Lung (tissue), 12 donors: Measurements from ENCODE around the gene TMCC2. TPM values are rescaled to one million over a fixed set of nuclear protein-coding genes. Genes with fewer than 3 reads are reported as not detected.

Source experiments
- ATAC-seq: fragments of 200-7000 bp; cut with Tn5 transposase; one replicate; pipeline ENCODE4 v1.9.1; 2020; ENCODE audit warnings: moderate number of reproducible peaks; ENCODE audit not compliant: insufficient read depth, low FRiP score
- DNase-seq, 3 donors: peaks; one replicate each; pipeline ENCODE4 v3.0.0-alpha.2; 2013 to 2017
- H3K27ac ChIP-seq, 2 donors: one replicate each; pipeline ENCODE4 v1.5.1; 2013; ENCODE audit warnings: mild to moderate bottlenecking in 2 of 2, moderate library complexity in 2 of 2, control low read depth in 1 of 2, inconsistent platforms in 1 of 2, low read depth in 1 of 2, low read length in 1 of 2
- H3K27me3 ChIP-seq, 3 donors: one replicate each; pipeline ENCODE4 v1.5.1; 2013; ENCODE audit warnings: low read length in 2 of 3; ENCODE audit not compliant: control insufficient read depth in 3 of 3, insufficient read depth in 3 of 3
- H3K36me3 ChIP-seq, 4 donors: one replicate each; pipeline ENCODE4 v1.5.1; 2013; ENCODE audit warnings: low read length in 4 of 4, mild to moderate bottlenecking in 1 of 4, moderate library complexity in 1 of 4; ENCODE audit not compliant: control insufficient read depth in 4 of 4, insufficient read depth in 4 of 4
- H3K4me1 ChIP-seq, 5 donors: one replicate each; pipeline ENCODE4 v1.5.1; 2013; ENCODE audit warnings: low read length in 5 of 5, mild to moderate bottlenecking in 2 of 5, moderate library complexity in 1 of 5; ENCODE audit not compliant: control insufficient read depth in 5 of 5, insufficient read depth in 5 of 5
- H3K4me3 ChIP-seq: one replicate; pipeline ENCODE4 v1.5.1; 2013; ENCODE audit warnings: mild to moderate bottlenecking, control low read depth, moderate library complexity
- H3K9ac ChIP-seq, 2 donors: one replicate each; pipeline ENCODE4 v1.5.1; 2013; ENCODE audit warnings: low read length in 2 of 2, control low read depth in 1 of 2; ENCODE audit not compliant: insufficient read depth in 1 of 2
- H3K9me3 ChIP-seq, 4 donors: one replicate each; pipeline ENCODE4 v1.5.1; 2013; ENCODE audit warnings: low read length in 3 of 4, mild to moderate bottlenecking in 1 of 4, moderate library complexity in 1 of 4; ENCODE audit not compliant: control insufficient read depth in 4 of 4, insufficient read depth in 3 of 4
- CTCF ChIP-seq: IDR thresholded peaks from 2 replicates; pipeline ENCODE4 v1.5.1; 2012; ENCODE audit warnings: mild to moderate bottlenecking; ENCODE audit errors: control extremely low read depth, extremely low read depth
- WGBS, 2 donors: extraction: QIAGEN DNeasy Blood & Tissue Kit; methylation state at CpG; one replicate each; pipeline ENCODE4 v1.1.7; 2013; 5-methylcytosine and 5-hydroxymethylcytosine counted together
- polyA plus RNA-seq, 2 donors: library from polyadenylated mRNA; stranded (reverse); fragments of 200-250 nt; gene quantifications; one replicate each; pipeline ENCODE4 v1.2.1, GENCODE V29; 2013
- total RNA-seq, 2 donors: library from RNA; depleted of rRNA in 1 of 2; stranded (reverse); fragments of >200 nt in 1 of 2; gene quantifications; one replicate each; pipeline ENCODE4 v1.2.1, GENCODE V29; 2014 to 2021
- donor health status: control.
- donor health status: control.
- donor health status: Bipolar disorder and iron deficiency.
- donor health status: healthy.
- donor health status: DM: yes; HTN: yes; CAD: no.

TMCC2 gene
- total and polyA plus RNA-seq, 4 donors = 1.9 to 27.0 (median 2.4) TPM

- Histone ChIP-seq H3K4me3 (no peak overlapping the region), H3K4me1 (peaks cover 0 to 9% (median 0%) of the 10 kb centered on the region in 5 donors), H3K9ac (no peak overlapping the region), H3K36me3 (no peaks in the 10 kb centered on the region), H3K27ac (no peak overlapping the region), H3K9me3 (no peaks in the 10 kb centered on the region), H3K27me3 (no peaks in the 10 kb centered on the region)
- WGBS, 2 donors = 69 to 76% methylated on average over 9 of the region's 9 CpGs
- no peak for TF ChIP-seq CTCF
- ATAC-seq (no peak), DNase-seq (no peak)
Observed at GRCh38 chr1:205199090-205199930, 28.4 kb upstream of the TMCC2 start.

DNA sequence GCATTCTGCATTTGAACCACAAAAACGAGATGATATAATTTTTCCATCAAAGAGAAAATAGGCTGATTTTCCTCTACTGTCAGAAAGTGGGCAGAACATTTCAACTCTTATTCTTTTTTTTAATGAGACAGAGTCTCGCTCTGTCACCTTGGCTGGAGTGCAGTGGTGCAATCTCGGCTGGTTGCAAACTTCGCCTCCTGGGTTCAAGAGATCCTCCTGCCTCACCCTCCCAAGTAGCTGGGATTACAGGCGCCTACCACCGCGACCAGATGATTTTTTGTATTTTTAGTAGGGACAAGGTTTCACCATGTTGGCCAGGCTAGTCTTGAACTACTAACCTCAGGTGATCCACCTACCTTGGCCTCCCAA lies 27.8 kb upstream of the TMCC2 start:
- no peak for DNase-seq
- no peaks in the 10 kb centered on the region for H3K36me3 ChIP-seq
- no peak overlapping the region for H3K27ac ChIP-seq
- H3K27me3 ChIP-seq = no peaks in the 10 kb centered on the region
- H3K4me1 ChIP-seq = peaks cover 0 to 9% (median 0%) of the 10 kb centered on the region in 5 donors
- H3K9ac ChIP-seq = no peak overlapping the region
- 89% methylated on average over 7 of the region's 7 CpGs for WGBS, 2 donors
- no peak overlapping the region for H3K4me3 ChIP-seq
- no peak for ATAC-seq
- no peak for TF ChIP-seq CTCF
- H3K9me3 ChIP-seq = no peaks in the 10 kb centered on the region

DNA sequence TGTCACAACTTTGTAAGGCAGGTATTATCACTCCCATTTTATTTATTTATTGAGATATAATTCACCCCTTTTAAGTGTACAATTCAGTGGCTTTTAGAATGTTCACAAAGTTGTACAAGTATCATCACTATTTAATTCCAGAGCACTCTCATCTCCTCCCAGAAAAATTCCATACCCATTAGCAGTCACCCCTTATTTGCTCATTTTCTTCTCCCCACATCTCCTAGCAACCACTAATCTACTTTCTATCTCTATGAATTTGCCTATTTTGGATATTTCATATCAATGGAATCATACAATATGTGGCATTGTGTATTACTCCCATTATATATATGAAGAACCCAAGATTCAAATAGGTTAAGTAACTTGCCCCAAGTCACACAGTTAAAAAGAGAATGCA lies 23.2 kb upstream of the TMCC2 start:
- TF ChIP-seq CTCF = no peak
- no peak for ATAC-seq
- H3K4me3 ChIP-seq = no peak overlapping the region
- H3K27me3 ChIP-seq = no peaks in the 10 kb centered on the region
- H3K4me1 ChIP-seq = peaks cover 0 to 3% (median 0%) of the 10 kb centered on the region in 5 donors
- no peak for DNase-seq
- no peak overlapping the region for H3K27ac ChIP-seq
- no peak overlapping the region for H3K9ac ChIP-seq
- H3K36me3 ChIP-seq = no peaks in the 10 kb centered on the region
- no peaks in the 10 kb centered on the region for H3K9me3 ChIP-seq

DNA sequence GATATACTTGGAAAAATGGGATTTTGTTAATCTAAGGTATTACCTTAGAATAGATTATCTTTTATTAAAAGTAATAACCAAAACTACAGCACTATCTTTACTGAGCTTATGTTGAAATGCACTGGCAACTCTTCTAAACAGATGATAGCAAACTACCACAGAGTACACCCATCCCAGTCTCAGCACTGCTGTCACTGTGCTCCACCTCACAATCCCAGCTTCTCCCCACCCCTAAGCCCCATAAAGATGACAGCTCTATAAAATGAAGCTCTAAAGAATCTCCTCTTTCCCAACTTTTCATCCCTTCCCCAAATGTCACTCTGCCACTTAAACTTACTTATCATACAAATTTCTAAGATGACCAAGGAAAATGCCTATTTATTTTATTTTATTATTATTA lies 22.7 kb upstream of the TMCC2 start:
- TF ChIP-seq CTCF = no peak
- no peaks in the 10 kb centered on the region for H3K36me3 ChIP-seq
- no peak overlapping the region for H3K4me3 ChIP-seq
- no peak overlapping the region for H3K27ac ChIP-seq
- no peak overlapping the region for H3K9ac ChIP-seq
- DNase-seq = no peak
- H3K27me3 ChIP-seq = no peaks in the 10 kb centered on the region
- no peak for ATAC-seq
- no peaks in the 10 kb centered on the region for H3K9me3 ChIP-seq
- peaks cover 0 to 3% (median 1%) of the 10 kb centered on the region in 5 donors for H3K4me1 ChIP-seq
